HCT116 (cell line): ENCODE data around the gene CNTNAP2. TPM values are rescaled to one million over a fixed set of nuclear protein-coding genes. Genes with fewer than 3 reads are reported as not detected.

Experiments used
- ATAC-seq: fragments of 200-7000 bp; cut with Tn5 transposase; 2 replicates; pipeline ENCODE4 v1.9.1; 2020; ENCODE audit warnings: mild to moderate bottlenecking, moderate library complexity
- BruUV-seq: library from RNA; stranded (reverse); fragments of 400-500 nt; replicated peaks from 2 replicates; lab custom pipeline; 2021; lab: Mats Ljungman, UMichigan
- CTCF ChIA-PET: fragments of 300-600 bp; sonication (Branson Sonifier 250); formaldehyde crosslinking; loops from one replicate; lab custom pipeline; 2021; ENCODE audit warnings: antibody characterized with exemption; lab: Charles Lee
- POLR2A ChIA-PET: fragments of 300-600, 350-600 bp; sonication (Branson Sonifier 250); formaldehyde crosslinking; loops from one replicate; lab custom pipeline; 2021; ENCODE audit warnings: antibody characterized with exemption; lab: Charles Lee
- RAD21 ChIA-PET, 2 experiments: fragments of 300-600 bp; sonication (Branson Sonifier 250); formaldehyde crosslinking; loops; one replicate each; lab custom pipeline; 2023; ENCODE audit warnings: low total read pairs in 2 of 2; ENCODE audit not compliant: uncharacterized antibody in 2 of 2, unreplicated experiment in 2 of 2, low non-redundant PET in 1 of 2; lab: Charles Lee
- DNase-seq: peaks from one replicate; pipeline ENCODE4 v3.0.0-alpha.2; 2010; ENCODE audit warnings: low read depth, low spot score
- H2AFZ ChIP-seq: fragments of 200-600 bp; shearing (Covaris generic), sonication (generic); 2 replicates; pipeline ENCODE4 v1.6.1; 2017; ENCODE audit warnings: low read depth, mixed run types, mixed read lengths, antibody characterized with exemption, low read length; ENCODE audit not compliant: poor library complexity, severe bottlenecking
- H3K27ac ChIP-seq: 2 replicates; pipeline ENCODE4 v1.5.1; 2012; ENCODE audit warnings: low read depth, low read length
- H3K27me3 ChIP-seq: fragments of 200-600 bp; sonication (generic); 2 replicates; pipeline ENCODE4 v1.6.1; 2016; ENCODE audit warnings: mixed run types, low read length, mixed read lengths; ENCODE audit not compliant: insufficient read depth
- H3K36me3 ChIP-seq, 2 experiments: fragments of 200-500 bp in 1 of 2; fragments of 200-600 bp in 1 of 2; sonication (Bioruptor generic) in 1 of 2; sonication (generic) in 1 of 2; 2 replicates each; pipeline versions ENCODE4 v1.5.1 to v1.6.1; 2014 to 2016; ENCODE audit warnings: low read length in 2 of 2, inconsistent platforms in 1 of 2, mixed read lengths in 1 of 2, mixed run types in 1 of 2; ENCODE audit not compliant: insufficient read depth in 2 of 2, control insufficient read depth in 1 of 2
- H3K4me1 ChIP-seq, 2 experiments: fragments of 200-600 bp in 1 of 2; sonication (generic) in 1 of 2; 2 replicates each; pipeline versions ENCODE4 v1.5.1 to v1.6.1; 2012 to 2017; ENCODE audit warnings: low read length in 2 of 2, inconsistent platforms in 1 of 2, mild to moderate bottlenecking in 1 of 2, mixed read lengths in 1 of 2, mixed run types in 1 of 2, moderate library complexity in 1 of 2; ENCODE audit not compliant: insufficient read depth in 2 of 2, control insufficient read depth in 1 of 2
- H3K4me2 ChIP-seq: fragments of 200-600 bp; sonication (generic); 2 replicates; pipeline ENCODE4 v1.6.1; 2017; ENCODE audit warnings: mixed run types, low read length, mixed read lengths
- H3K4me3 ChIP-seq, 2 experiments: fragments of 200-600 bp in 1 of 2; sonication (generic) in 1 of 2; replicated peaks in 1 of 2; 2 replicates each; pipeline ENCODE4 v1.5.1; 2011 to 2016; ENCODE audit warnings: low read length in 2 of 2, control low read depth in 1 of 2, low read depth in 1 of 2, mild to moderate bottlenecking in 1 of 2, mixed read lengths in 1 of 2, mixed run types in 1 of 2
- H3K79me2 ChIP-seq: fragments of 200-600 bp; sonication (generic); 2 replicates; pipeline ENCODE4 v1.6.1; 2017; ENCODE audit warnings: mild to moderate bottlenecking, mixed run types, low read length, moderate library complexity, mixed read lengths; ENCODE audit not compliant: insufficient read depth
- H3K9ac ChIP-seq: fragments of 200-600 bp; sonication (generic); 2 replicates; pipeline ENCODE4 v1.6.1; 2016; ENCODE audit warnings: low read length, mixed read lengths
- H3K9me2 ChIP-seq: fragments of 200-600 bp; sonication (generic), shearing (Covaris generic); 2 replicates; pipeline ENCODE4 v1.6.1; 2017; ENCODE audit warnings: mixed run types, mild to moderate bottlenecking, moderate library complexity; ENCODE audit not compliant: insufficient read depth
- H3K9me3 ChIP-seq, 2 experiments: fragments of 200-500 bp in 1 of 2; fragments of 200-600 bp in 1 of 2; sonication (Bioruptor generic) in 1 of 2; sonication (generic) in 1 of 2; 2 replicates each; pipeline ENCODE4 v1.6.1; 2014 to 2017; ENCODE audit warnings: low read length in 2 of 2, mixed read lengths in 2 of 2, inconsistent platforms in 1 of 2, low read depth in 1 of 2, mild to moderate bottlenecking in 1 of 2, mixed run types in 1 of 2, moderate library complexity in 1 of 2; ENCODE audit not compliant: control insufficient read depth in 1 of 2, insufficient read depth in 1 of 2
- H4K20me1 ChIP-seq: fragments of 200-600 bp; sonication (generic), shearing (Covaris generic); 2 replicates; pipeline ENCODE4 v1.6.1; 2017; ENCODE audit warnings: mixed run types, mild to moderate bottlenecking, moderate library complexity; ENCODE audit not compliant: insufficient read depth
- CBX3 ChIP-seq: IDR thresholded peaks from 2 replicates; pipeline ENCODE4 v1.6.1; 2012; ENCODE audit warnings: low read depth
- CEBPB ChIP-seq: IDR thresholded peaks from 2 replicates; pipeline ENCODE4 v1.6.1; 2012; ENCODE audit warnings: low read depth
- ELF1 ChIP-seq: IDR thresholded peaks from 2 replicates; pipeline ENCODE4 v1.6.1; 2012; ENCODE audit warnings: low read depth, borderline replicate concordance
- EZH2 ChIP-seq: fragments of 200-600 bp; sonication (generic); IDR thresholded peaks from 2 replicates; pipeline ENCODE4 v1.6.1; 2017; ENCODE audit warnings: antibody characterized with exemption, mixed run types
- EZH2phosphoT487 ChIP-seq: fragments of 200-600 bp; IDR thresholded peaks from 2 replicates; pipeline ENCODE4 v1.6.1; 2018; ENCODE audit warnings: antibody characterized with exemption, borderline replicate concordance
- JUND ChIP-seq: IDR thresholded peaks from 2 replicates; pipeline ENCODE4 v1.6.1; 2012
- POLR2A ChIP-seq: IDR thresholded peaks from 2 replicates; pipeline ENCODE4 v1.7.0; 2011; ENCODE audit warnings: borderline replicate concordance; ENCODE audit not compliant: insufficient read depth, insufficient read length; ENCODE audit errors: extremely low read depth
- POLR2AphosphoS5 ChIP-seq: IDR thresholded peaks from 2 replicates; pipeline ENCODE4 v1.6.1; 2011; ENCODE audit warnings: mild to moderate bottlenecking, low read depth, low read length, moderate library complexity
- RAD21 ChIP-seq: IDR thresholded peaks from 2 replicates; pipeline ENCODE4 v1.6.1; 2012; ENCODE audit warnings: low read depth, mild to moderate bottlenecking
- REST ChIP-seq: IDR thresholded peaks from 2 replicates; pipeline ENCODE4 v1.6.1; 2012; ENCODE audit warnings: low read depth
- SIN3A ChIP-seq: IDR thresholded peaks from 2 replicates; pipeline ENCODE4 v1.6.1; 2012; ENCODE audit warnings: low read depth
- SP1 ChIP-seq: IDR thresholded peaks from 2 replicates; pipeline ENCODE4 v1.6.1; 2012; ENCODE audit warnings: low read depth
- TCF7L2 ChIP-seq: IDR thresholded peaks from 2 replicates; pipeline ENCODE4 v1.7.0; 2011; ENCODE audit warnings: borderline replicate concordance, inconsistent platforms; ENCODE audit not compliant: insufficient read depth, insufficient read length; ENCODE audit errors: extremely low read depth
- YY1 ChIP-seq: IDR thresholded peaks from 2 replicates; pipeline ENCODE4 v1.6.1; 2011; ENCODE audit warnings: low read length, low read depth, moderate library complexity, mild to moderate bottlenecking; ENCODE audit not compliant: insufficient replicate concordance; ENCODE audit errors: extremely low read depth
- ZFX ChIP-seq: fragments of 450-650 bp; IDR thresholded peaks from 2 replicates; pipeline ENCODE4 v1.6.1; 2017
- ZNF274 ChIP-seq: fragments of 200-500 bp; sonication (Bioruptor generic); IDR thresholded peaks from 2 replicates; pipeline ENCODE4 v1.6.1; 2014; ENCODE audit warnings: mild to moderate bottlenecking, low read depth, low read length, inconsistent platforms
- intact Hi-C: fragments of 100-400 bp; cut with micrococcal nuclease; formaldehyde crosslinking; loops from 2 replicates; pipeline ENCODE4 v1.10.0; 2022
- total RNA-seq: library from RNA; stranded (reverse); gene quantifications from one replicate; pipeline ENCODE4 v1.2.1, GENCODE V29; 2021; ENCODE audit not compliant: unreplicated experiment
- TF ChIP-seq, protein P1 (sequence below): IDR thresholded peaks from 2 replicates; pipeline ENCODE4 v1.6.1; 2012
- TF ChIP-seq, protein P2 (sequence below): IDR thresholded peaks from 2 replicates; pipeline ENCODE4 v1.6.1; 2011; ENCODE audit warnings: mild to moderate bottlenecking, low read length, moderate library complexity; ENCODE audit not compliant: insufficient replicate concordance; ENCODE audit errors: extremely low read depth

Gene CNTNAP2
- total RNA-seq, 1 experiment from 2014 or later = 0.37 TPM

- Histone ChIP-seq H3K4me1 (no peaks in the 10 kb centered on the region), H2AFZ (no peak overlapping the region), H3K9ac (no peak overlapping the region), H4K20me1 (no peaks in the 10 kb centered on the region), H3K4me3 (no peak overlapping the region), H3K9me3 (peaks cover 4 to 9% of the 10 kb centered on the region in 2 experiments; a peak in 2 of 4 replicates), H3K27ac (no peak overlapping the region), H3K4me2 (no peak overlapping the region), H3K79me2 (no peaks in the 10 kb centered on the region), H3K36me3 (no peaks in the 10 kb centered on the region), H3K9me2 (no peaks in the 10 kb centered on the region), H3K27me3 (no peaks in the 10 kb centered on the region)
- BruUV-seq = no TSS peak
- DNase-seq (no peak), ATAC-seq (no peak)
- ChIA-PET CTCF (no interaction called here), POLR2A (no interaction called here), RAD21 (no interaction called here)
- TF ChIP-seq EZH2phosphoT487 (no peak), SP1 (no peak), POLR2AphosphoS5 (no peak), RAD21 (no peak), POLR2A (no peak), SIN3A (no peak), JUND (no peak), REST (no peak), CEBPB (no peak), YY1 (no peak), TCF7L2 (no peak), CBX3 (no peak), EZH2 (no peak), ELF1 (no peak), ZNF274 (no peak), ZFX (no peak)
- TF ChIP-seq, protein P1, sequence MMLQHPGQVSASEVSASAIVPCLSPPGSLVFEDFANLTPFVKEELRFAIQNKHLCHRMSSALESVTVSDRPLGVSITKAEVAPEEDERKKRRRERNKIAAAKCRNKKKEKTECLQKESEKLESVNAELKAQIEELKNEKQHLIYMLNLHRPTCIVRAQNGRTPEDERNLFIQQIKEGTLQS = no peak
- TF ChIP-seq, protein P2, sequence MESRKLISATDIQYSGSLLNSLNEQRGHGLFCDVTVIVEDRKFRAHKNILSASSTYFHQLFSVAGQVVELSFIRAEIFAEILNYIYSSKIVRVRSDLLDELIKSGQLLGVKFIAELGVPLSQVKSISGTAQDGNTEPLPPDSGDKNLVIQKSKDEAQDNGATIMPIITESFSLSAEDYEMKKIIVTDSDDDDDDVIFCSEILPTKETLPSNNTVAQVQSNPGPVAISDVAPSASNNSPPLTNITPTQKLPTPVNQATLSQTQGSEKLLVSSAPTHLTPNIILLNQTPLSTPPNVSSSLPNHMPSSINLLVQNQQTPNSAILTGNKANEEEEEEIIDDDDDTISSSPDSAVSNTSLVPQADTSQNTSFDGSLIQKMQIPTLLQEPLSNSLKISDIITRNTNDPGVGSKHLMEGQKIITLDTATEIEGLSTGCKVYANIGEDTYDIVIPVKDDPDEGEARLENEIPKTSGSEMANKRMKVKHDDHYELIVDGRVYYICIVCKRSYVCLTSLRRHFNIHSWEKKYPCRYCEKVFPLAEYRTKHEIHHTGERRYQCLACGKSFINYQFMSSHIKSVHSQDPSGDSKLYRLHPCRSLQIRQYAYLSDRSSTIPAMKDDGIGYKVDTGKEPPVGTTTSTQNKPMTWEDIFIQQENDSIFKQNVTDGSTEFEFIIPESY = no peak
- intact Hi-C loops = no loop called here
Observed at GRCh38 chr7:146661435-146661834, 544.8 kb downstream of the CNTNAP2 start.
